Measurements from ENCODE around the gene MNX1. TPM values are rescaled to one million over a fixed set of nuclear protein-coding genes. Genes with fewer than 3 reads are reported as not detected.

Gene MNX1
- total RNA-seq, 1 experiment from 2014 or later: not detected

DNA sequence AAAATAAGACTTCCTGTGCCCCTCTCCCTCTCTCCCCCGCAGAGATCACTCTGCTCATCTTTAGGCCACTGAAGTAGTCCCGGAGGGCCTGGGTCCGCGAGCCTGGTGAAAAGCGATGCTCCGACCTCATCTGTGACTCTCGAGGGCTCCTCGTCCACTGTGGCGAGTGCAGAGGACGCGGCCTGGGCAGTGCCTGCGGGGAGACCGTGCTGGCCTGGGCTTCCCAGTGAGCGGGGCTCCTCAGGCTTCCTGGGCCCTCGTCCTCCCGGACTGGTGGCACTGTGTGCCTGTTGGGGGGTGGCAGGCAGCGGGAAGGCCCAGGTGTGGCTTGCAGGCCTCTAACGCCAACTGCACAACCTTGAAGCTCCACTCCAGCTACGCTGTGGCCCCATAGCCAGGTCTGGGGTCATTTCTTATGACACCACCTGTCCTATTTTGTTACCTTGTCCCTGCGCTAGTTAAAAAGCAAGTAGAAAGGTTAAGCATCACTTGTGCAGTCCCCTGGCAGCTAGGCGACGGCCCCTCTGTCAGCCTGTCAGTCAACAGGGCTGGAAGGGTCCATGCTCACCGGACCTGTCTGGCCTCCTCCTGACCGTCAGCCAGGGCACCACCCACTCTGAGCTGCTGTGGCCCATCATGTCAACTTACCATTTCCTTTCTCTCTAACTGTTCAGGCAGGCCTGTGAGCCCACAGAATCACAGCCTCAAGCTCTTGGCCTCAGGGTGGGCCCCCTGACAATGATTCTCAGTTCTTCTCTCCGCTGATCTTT, 20.5 kb downstream of the MNX1 start:
- Histone ChIP-seq H3K36me3 (ENCODE audit: insufficient read depth, low read length, poor library complexity, severe bottlenecking) (no peaks in the 10 kb centered on the region), H3K4me3 (ENCODE audit: low read depth, low read length, poor library complexity, severe bottlenecking) (no peak overlapping the region), H3K27me3 (replicated peaks; ENCODE audit: insufficient read depth, low read depth, low read length, poor library complexity) (peaks cover 13% of the 10 kb centered on the region), H3K27ac (ENCODE audit: low read depth, low read length, poor library complexity, severe bottlenecking) (no peak overlapping the region), H3K4me1 (ENCODE audit: insufficient read depth, low read length, poor library complexity, severe bottlenecking) (no peaks in the 10 kb centered on the region), H3K9me3 (ENCODE audit: low read depth, low read length, poor library complexity, severe bottlenecking) (no peaks in the 10 kb centered on the region)
- intact Hi-C loops (cut with micrococcal nuclease; ENCODE audit: unreplicated experiment): no loop called here
- ChIA-PET POLR2A (ENCODE audit: low non-redundant PET) (no interaction called here), CTCF (no interaction called here)
- DNase-seq (ENCODE audit: low spot score): no peak
- BruUV-seq (replicated peaks): no TSS peak
- TF ChIP-seq, protein P1, sequence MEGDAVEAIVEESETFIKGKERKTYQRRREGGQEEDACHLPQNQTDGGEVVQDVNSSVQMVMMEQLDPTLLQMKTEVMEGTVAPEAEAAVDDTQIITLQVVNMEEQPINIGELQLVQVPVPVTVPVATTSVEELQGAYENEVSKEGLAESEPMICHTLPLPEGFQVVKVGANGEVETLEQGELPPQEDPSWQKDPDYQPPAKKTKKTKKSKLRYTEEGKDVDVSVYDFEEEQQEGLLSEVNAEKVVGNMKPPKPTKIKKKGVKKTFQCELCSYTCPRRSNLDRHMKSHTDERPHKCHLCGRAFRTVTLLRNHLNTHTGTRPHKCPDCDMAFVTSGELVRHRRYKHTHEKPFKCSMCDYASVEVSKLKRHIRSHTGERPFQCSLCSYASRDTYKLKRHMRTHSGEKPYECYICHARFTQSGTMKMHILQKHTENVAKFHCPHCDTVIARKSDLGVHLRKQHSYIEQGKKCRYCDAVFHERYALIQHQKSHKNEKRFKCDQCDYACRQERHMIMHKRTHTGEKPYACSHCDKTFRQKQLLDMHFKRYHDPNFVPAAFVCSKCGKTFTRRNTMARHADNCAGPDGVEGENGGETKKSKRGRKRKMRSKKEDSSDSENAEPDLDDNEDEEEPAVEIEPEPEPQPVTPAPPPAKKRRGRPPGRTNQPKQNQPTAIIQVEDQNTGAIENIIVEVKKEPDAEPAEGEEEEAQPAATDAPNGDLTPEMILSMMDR (conservative IDR thresholded peaks at IDR 0.05; ENCODE audit: low read depth, low read length): no peak
- no peak for TF ChIP-seq EZH2 (IDR thresholded peaks at IDR 0.05; ENCODE audit: borderline replicate concordance, low read depth, low read length, poor library complexity, severe bottlenecking)

GRCh38 chr7:156988343-156989185, 21.9 kb downstream of the MNX1 start:
- H3K36me3 ChIP-seq (ENCODE audit: insufficient read depth, low read length, poor library complexity, severe bottlenecking): no peaks in the 10 kb centered on the region
- POLR2A ChIA-PET (ENCODE audit: low non-redundant PET): no interaction called here
- intact Hi-C loops (cut with micrococcal nuclease; ENCODE audit: unreplicated experiment): no loop called here
- H3K4me3 ChIP-seq (ENCODE audit: low read depth, low read length, poor library complexity, severe bottlenecking): no peak overlapping the region
- no TSS peak for BruUV-seq (replicated peaks)
- no peak for DNase-seq (ENCODE audit: low spot score)
- CTCF ChIA-PET: no interaction called here
- no peak for TF ChIP-seq EZH2 (IDR thresholded peaks at IDR 0.05; ENCODE audit: borderline replicate concordance, low read depth, low read length, poor library complexity, severe bottlenecking)
- TF ChIP-seq, protein P1 (conservative IDR thresholded peaks at IDR 0.05; ENCODE audit: low read depth, low read length): no peak
- peaks cover 8% of the 10 kb centered on the region for H3K27me3 ChIP-seq (replicated peaks; ENCODE audit: insufficient read depth, low read depth, low read length, poor library complexity)
- no peaks in the 10 kb centered on the region for H3K4me1 ChIP-seq (ENCODE audit: insufficient read depth, low read length, poor library complexity, severe bottlenecking)
- H3K27ac ChIP-seq (ENCODE audit: low read depth, low read length, poor library complexity, severe bottlenecking): no peak overlapping the region
- H3K9me3 ChIP-seq (ENCODE audit: low read depth, low read length, poor library complexity, severe bottlenecking): no peaks in the 10 kb centered on the region

GRCh38 chr7:156986378-156986777, 24.1 kb downstream of the MNX1 start:
- no peak for DNase-seq (ENCODE audit: low spot score)
- TF ChIP-seq, protein P1 (conservative IDR thresholded peaks at IDR 0.05; ENCODE audit: low read depth, low read length): no peak
- no peak for TF ChIP-seq EZH2 (IDR thresholded peaks at IDR 0.05; ENCODE audit: borderline replicate concordance, low read depth, low read length, poor library complexity, severe bottlenecking)
- Histone ChIP-seq H3K27ac (ENCODE audit: low read depth, low read length, poor library complexity, severe bottlenecking) (no peak overlapping the region), H3K4me3 (ENCODE audit: low read depth, low read length, poor library complexity, severe bottlenecking) (no peak overlapping the region), H3K4me1 (ENCODE audit: insufficient read depth, low read length, poor library complexity, severe bottlenecking) (no peaks in the 10 kb centered on the region), H3K36me3 (ENCODE audit: insufficient read depth, low read length, poor library complexity, severe bottlenecking) (no peaks in the 10 kb centered on the region), H3K27me3 (replicated peaks; ENCODE audit: insufficient read depth, low read depth, low read length, poor library complexity) (no peaks in the 10 kb centered on the region), H3K9me3 (ENCODE audit: low read depth, low read length, poor library complexity, severe bottlenecking) (no peaks in the 10 kb centered on the region)
- intact Hi-C loops (cut with micrococcal nuclease; ENCODE audit: unreplicated experiment): no loop called here
- ChIA-PET POLR2A (ENCODE audit: low non-redundant PET) (no interaction called here), CTCF (no interaction called here)
- no TSS peak for BruUV-seq (replicated peaks)

Data from A673 (cell line).